ENCODE measurements around the gene KANSL3.

Gene KANSL3

DNA sequence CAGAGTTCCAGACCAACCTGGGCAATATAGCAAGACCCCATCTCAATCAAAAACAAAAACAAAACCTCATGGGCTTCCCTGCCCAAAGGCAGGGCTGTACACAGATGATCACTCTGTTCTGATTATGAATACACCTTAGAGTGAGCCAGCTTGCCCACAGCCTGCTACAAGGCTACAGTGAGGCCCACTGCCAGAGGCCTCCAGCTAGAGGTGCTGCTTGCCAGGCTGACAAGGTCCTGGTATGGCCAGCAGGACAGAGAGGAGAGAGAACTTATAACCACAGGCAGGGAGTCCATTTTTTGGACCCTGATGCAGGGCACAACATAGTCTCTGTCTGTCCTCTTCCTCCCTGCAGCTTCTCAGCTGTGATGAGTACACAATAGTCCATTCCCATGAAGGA is 41.5 kb downstream of the KANSL3 start:
- DNase-seq (ENCODE audit: low spot score): no peak
- in situ Hi-C loops (cut with MboI; ENCODE audit: low sequenced_read_pairs, unreplicated experiment): no loop called here
- TF ChIP-seq, protein P1, sequence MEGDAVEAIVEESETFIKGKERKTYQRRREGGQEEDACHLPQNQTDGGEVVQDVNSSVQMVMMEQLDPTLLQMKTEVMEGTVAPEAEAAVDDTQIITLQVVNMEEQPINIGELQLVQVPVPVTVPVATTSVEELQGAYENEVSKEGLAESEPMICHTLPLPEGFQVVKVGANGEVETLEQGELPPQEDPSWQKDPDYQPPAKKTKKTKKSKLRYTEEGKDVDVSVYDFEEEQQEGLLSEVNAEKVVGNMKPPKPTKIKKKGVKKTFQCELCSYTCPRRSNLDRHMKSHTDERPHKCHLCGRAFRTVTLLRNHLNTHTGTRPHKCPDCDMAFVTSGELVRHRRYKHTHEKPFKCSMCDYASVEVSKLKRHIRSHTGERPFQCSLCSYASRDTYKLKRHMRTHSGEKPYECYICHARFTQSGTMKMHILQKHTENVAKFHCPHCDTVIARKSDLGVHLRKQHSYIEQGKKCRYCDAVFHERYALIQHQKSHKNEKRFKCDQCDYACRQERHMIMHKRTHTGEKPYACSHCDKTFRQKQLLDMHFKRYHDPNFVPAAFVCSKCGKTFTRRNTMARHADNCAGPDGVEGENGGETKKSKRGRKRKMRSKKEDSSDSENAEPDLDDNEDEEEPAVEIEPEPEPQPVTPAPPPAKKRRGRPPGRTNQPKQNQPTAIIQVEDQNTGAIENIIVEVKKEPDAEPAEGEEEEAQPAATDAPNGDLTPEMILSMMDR (IDR thresholded peaks at IDR 0.05; ENCODE audit: borderline replicate concordance, control extremely low read depth, extremely low read depth, insufficient read depth, missing control alignments): no peak

- TF ChIP-seq, protein P1 (IDR thresholded peaks at IDR 0.05; ENCODE audit: borderline replicate concordance, control extremely low read depth, extremely low read depth, insufficient read depth, missing control alignments): no peak
- in situ Hi-C loops (cut with MboI; ENCODE audit: low sequenced_read_pairs, unreplicated experiment): no loop called here
- DNase-seq (ENCODE audit: low spot score): no peak
Measured at GRCh38 chr2:96594691-96595152, 43.4 kb downstream of the KANSL3 start.

GRCh38 chr2:96594282-96594681 is 43.8 kb downstream of the KANSL3 start:
- in situ Hi-C loops (cut with MboI; ENCODE audit: low sequenced_read_pairs, unreplicated experiment): no loop called here
- TF ChIP-seq, protein P1 (IDR thresholded peaks at IDR 0.05; ENCODE audit: borderline replicate concordance, control extremely low read depth, extremely low read depth, insufficient read depth, missing control alignments): no peak
- no peak for DNase-seq (ENCODE audit: low spot score)

DNA sequence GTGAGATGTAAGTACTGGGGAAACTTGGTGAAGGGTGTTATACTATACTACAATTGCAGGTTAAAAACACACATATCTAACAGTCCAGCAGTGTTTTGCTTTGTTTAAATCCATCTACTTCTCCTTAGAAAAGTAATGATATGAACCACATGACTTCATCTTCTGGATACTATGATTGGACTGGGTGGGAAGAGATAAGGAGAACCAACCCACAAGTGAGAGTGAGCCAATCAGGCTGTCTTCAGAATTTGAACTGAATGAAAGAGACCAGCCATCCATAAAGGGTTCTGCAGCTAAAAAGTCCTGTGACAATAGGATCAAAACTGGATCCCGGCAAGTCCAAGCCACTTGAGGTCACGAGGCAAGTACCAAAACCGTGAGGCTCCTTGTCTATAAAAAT is 46.6 kb downstream of the KANSL3 start:
- no peak for DNase-seq (ENCODE audit: low spot score)
- in situ Hi-C loops (cut with MboI; ENCODE audit: low sequenced_read_pairs, unreplicated experiment): no loop called here
- TF ChIP-seq, protein P1 (IDR thresholded peaks at IDR 0.05; ENCODE audit: borderline replicate concordance, control extremely low read depth, extremely low read depth, insufficient read depth, missing control alignments): no peak

GRCh38 chr2:96591054-96591453 is 47.1 kb downstream of the KANSL3 start:
- TF ChIP-seq, protein P1 (IDR thresholded peaks at IDR 0.05; ENCODE audit: borderline replicate concordance, control extremely low read depth, extremely low read depth, insufficient read depth, missing control alignments): no peak
- DNase-seq (ENCODE audit: low spot score): no peak
- in situ Hi-C loops (cut with MboI; ENCODE audit: low sequenced_read_pairs, unreplicated experiment): no loop called here

GRCh38 chr2:96587843-96588242 is 50.3 kb downstream of the KANSL3 start:
- in situ Hi-C loops (cut with MboI; ENCODE audit: low sequenced_read_pairs, unreplicated experiment): no loop called here
- no peak for DNase-seq (ENCODE audit: low spot score)
- TF ChIP-seq, protein P1 (IDR thresholded peaks at IDR 0.05; ENCODE audit: borderline replicate concordance, control extremely low read depth, extremely low read depth, insufficient read depth, missing control alignments): no peak

GRCh38 chr2:96584017-96584416 is 54.1 kb downstream of the KANSL3 start:
- DNase-seq (ENCODE audit: low spot score): no peak
- in situ Hi-C loops (cut with MboI; ENCODE audit: low sequenced_read_pairs, unreplicated experiment): no loop called here
- TF ChIP-seq, protein P1 (IDR thresholded peaks at IDR 0.05; ENCODE audit: borderline replicate concordance, control extremely low read depth, extremely low read depth, insufficient read depth, missing control alignments): no peak

Data from GM13976 (cell line).